ENCODE results near the gene FKBP1B.

DNA sequence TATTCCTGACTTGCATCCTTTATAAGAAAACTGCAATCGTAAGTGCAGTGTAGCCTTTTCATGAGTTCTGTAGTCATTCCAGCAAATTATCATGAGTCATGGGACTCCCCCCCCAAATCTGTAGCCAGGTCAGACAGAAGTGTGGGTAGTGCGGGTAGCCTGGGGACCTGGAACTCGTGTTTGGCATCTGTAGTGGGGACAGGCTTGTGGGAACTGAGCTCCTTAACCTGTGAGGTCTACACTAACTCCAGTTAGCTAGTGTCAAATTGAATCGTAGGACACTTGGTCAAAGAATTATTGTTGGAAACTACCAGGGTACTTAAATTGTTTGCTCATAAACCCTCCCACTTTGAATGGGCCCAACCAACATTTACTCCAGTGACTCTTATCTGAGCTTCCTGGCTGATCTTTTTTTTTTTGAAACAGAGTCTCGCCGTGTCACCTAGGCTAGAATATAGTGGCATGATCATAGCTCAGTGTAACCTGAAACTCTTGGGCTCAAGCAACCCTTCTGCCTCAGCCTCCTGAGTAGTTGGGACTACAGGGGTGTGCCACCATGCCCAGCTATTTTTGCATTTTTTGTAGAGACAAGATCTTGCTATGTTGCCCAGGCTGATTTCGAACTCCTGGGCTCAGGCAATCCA is 61.2 kb downstream of the FKBP1B start:
- no peak for TF ChIP-seq POLR2AphosphoS5 (IDR thresholded peaks at IDR 0.05; ENCODE audit: low read depth, low read length)
- TF ChIP-seq POLR2A (IDR thresholded peaks at IDR 0.05; ENCODE audit: low read depth, low read length) = no peak
- no peak for TF ChIP-seq TAF1 (IDR thresholded peaks at IDR 0.05; ENCODE audit: borderline replicate concordance, low read depth, low read length)
